ENCODE results near the gene EFCAB13. TPM values are rescaled to one million over a fixed set of nuclear protein-coding genes. Genes with fewer than 3 reads are reported as not detected.

EFCAB13 gene
- total RNA-seq, 6 donors from 2014 or later, result 3.2 to 21.0 (median 8.1) TPM

DNA sequence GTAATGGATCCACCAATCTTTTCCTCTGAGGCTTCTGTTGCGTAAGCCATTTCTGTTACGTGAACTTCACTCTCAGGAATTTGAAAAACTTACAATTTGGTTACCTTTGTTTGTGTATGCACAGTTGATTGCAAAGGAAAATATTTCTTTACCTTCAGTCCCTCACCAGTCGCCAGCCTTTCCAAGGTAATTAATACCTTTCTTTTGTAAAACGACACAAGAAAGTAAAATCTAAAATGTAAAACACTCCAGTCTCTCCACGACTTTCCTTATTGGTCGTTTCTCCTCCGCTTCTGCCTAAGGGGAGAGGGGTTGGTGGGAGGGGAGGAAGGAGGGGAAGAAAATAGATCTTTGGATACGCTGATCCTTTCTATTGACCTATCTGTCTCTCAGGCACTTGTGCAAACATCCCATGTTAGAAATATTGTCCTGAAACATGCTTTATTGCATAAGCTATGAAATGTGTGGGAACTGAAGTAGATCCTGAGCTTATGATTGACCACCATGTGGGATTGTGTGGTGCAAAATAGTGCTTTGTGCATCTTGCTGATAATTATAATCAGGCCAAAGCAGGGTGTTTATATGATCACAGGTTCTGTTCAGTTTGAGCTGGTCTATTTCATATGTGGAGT, 32.4 kb upstream of the EFCAB13 start:
- no peak for ATAC-seq (ENCODE audit: low FRiP score in 2 of 2)
- no peak overlapping the region for H3K27ac ChIP-seq
- TF ChIP-seq EP300 (IDR thresholded peaks at IDR 0.05), result no peak
- TF ChIP-seq POLR2AphosphoS5 (IDR thresholded peaks at IDR 0.05), result no peak
- no peak for TF ChIP-seq POLR2A (IDR thresholded peaks at IDR 0.05)
- TF ChIP-seq, protein P1, sequence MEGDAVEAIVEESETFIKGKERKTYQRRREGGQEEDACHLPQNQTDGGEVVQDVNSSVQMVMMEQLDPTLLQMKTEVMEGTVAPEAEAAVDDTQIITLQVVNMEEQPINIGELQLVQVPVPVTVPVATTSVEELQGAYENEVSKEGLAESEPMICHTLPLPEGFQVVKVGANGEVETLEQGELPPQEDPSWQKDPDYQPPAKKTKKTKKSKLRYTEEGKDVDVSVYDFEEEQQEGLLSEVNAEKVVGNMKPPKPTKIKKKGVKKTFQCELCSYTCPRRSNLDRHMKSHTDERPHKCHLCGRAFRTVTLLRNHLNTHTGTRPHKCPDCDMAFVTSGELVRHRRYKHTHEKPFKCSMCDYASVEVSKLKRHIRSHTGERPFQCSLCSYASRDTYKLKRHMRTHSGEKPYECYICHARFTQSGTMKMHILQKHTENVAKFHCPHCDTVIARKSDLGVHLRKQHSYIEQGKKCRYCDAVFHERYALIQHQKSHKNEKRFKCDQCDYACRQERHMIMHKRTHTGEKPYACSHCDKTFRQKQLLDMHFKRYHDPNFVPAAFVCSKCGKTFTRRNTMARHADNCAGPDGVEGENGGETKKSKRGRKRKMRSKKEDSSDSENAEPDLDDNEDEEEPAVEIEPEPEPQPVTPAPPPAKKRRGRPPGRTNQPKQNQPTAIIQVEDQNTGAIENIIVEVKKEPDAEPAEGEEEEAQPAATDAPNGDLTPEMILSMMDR (IDR thresholded peaks at IDR 0.05), result no peak

DNA sequence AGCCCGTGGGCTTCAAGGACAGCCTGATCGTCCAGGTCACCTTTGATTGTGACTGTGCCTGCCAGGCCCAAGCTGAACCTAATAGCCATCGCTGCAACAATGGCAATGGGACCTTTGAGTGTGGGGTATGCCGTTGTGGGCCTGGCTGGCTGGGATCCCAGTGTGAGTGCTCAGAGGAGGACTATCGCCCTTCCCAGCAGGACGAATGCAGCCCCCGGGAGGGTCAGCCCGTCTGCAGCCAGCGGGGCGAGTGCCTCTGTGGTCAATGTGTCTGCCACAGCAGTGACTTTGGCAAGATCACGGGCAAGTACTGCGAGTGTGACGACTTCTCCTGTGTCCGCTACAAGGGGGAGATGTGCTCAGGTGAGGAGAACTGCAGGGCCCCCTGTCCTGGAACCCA, 31.5 kb upstream of the EFCAB13 start:
- TF ChIP-seq POLR2AphosphoS5 (IDR thresholded peaks at IDR 0.05), result no peak
- H3K4me3 ChIP-seq, result no peak overlapping the region
- H3K9me3 ChIP-seq, result no peaks in the 10 kb centered on the region
- no peak for ATAC-seq (ENCODE audit: low FRiP score in 2 of 2)
- no peak overlapping the region for H3K27ac ChIP-seq
- H3K27me3 ChIP-seq, result no peaks in the 10 kb centered on the region
- WGBS, 2 donors, result 93 to 94% methylated on average over 14 of the region's 14 CpGs
- peak in 1 of 2 donors; percentile 56 for DNase-seq
- no peaks in the 10 kb centered on the region for H3K36me3 ChIP-seq
- H3K4me1 ChIP-seq, result no peaks in the 10 kb centered on the region

More for the DNA sequence above, 32.4 kb upstream of the EFCAB13 start:
- Histone ChIP-seq H3K9me3 (no peaks in the 10 kb centered on the region), H3K4me1 (no peaks in the 10 kb centered on the region), H3K4me3 (no peak overlapping the region), H3K36me3 (no peaks in the 10 kb centered on the region), H3K27me3 (no peaks in the 10 kb centered on the region)
- 58 to 70% methylated on average over 8 of the region's 8 CpGs for WGBS, 2 donors
- no peak for DNase-seq

DNA sequence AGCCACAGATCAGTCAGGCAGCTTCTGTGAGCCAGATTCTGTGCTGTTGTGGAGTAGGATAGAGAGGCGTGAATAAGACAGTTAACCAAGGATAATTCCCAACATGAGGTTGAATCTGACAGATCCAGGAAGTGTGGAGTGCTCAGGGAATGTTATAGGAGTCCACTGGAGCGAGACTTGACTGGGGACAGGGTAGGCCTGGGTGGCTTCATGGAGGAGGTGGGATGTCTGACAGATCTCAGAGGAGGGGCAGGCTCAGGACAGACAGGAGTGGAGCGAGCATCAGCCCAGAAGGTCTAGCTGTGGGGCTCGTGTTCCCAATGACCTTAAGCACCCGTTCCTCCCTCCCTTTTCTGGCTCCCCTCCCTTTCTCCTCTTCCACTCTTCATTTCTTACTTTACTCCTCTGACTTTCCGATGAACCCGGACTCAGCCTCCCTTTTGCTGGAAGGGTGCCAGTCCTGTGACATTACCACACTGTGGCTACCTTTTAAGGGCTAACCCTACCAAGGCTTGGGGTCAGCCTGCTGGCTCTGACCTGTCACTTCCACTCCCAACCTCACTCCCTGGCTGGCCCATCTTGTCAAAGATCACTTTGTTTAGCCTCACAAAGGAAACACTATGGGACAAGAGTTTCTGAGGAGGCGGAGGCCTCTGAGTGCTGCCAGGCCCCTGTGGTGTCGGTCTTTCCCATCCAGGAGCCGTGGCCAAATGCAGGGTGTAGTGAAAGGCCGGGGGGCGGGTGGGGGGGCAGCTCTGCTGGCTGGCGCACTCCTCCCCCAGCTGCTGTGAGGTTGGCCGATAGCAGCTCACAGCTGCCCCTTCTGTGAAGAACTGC, 28.5 kb upstream of the EFCAB13 start:
- TF ChIP-seq, protein P1 (IDR thresholded peaks at IDR 0.05), result no peak
- no peak for TF ChIP-seq POLR2AphosphoS5 (IDR thresholded peaks at IDR 0.05)
- TF ChIP-seq POLR2A (IDR thresholded peaks at IDR 0.05), result no peak
- no peak for TF ChIP-seq EP300 (IDR thresholded peaks at IDR 0.05)
- Histone ChIP-seq H3K27me3 (no peaks in the 10 kb centered on the region), H3K36me3 (no peaks in the 10 kb centered on the region), H3K4me1 (no peaks in the 10 kb centered on the region), H3K9me3 (no peaks in the 10 kb centered on the region), H3K27ac (no peak overlapping the region), H3K4me3 (no peak overlapping the region)
- 78 to 80% methylated on average over 14 of the region's 14 CpGs for WGBS, 2 donors
- no peak for ATAC-seq (ENCODE audit: low FRiP score in 2 of 2)
- DNase-seq, result peak in 1 of 2 donors; percentile 10

DNA sequence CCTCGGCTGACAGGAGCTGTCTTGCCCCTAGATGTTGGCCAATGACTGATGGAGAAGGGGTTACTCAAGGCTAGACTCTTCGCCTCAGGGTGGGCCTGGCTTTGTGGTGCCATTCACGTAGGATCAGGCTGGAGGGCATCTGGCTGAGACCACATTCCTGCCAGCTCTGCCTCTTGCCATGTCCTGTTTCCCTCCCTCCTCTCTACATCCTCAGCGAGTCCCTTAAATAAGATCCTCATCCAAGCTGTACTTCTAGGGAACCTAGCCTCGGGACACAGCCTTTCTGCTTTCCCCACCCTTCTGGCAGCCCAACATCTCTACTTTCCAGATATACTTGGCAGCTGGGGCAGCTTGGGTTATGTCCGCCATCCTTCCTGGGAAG, 27.9 kb upstream of the EFCAB13 start:
- 90 to 94% methylated on average over 4 to 6 of the region's 6 CpGs for WGBS, 2 donors
- ATAC-seq (ENCODE audit: low FRiP score in 2 of 2), result no peak
- H3K9me3 ChIP-seq, result no peaks in the 10 kb centered on the region
- H3K4me3 ChIP-seq, result no peak overlapping the region
- TF ChIP-seq POLR2AphosphoS5 (IDR thresholded peaks at IDR 0.05) (no peak), POLR2A (IDR thresholded peaks at IDR 0.05) (no peak), EP300 (IDR thresholded peaks at IDR 0.05) (no peak)
- TF ChIP-seq, protein P1 (IDR thresholded peaks at IDR 0.05), result no peak
- no peaks in the 10 kb centered on the region for H3K36me3 ChIP-seq
- H3K4me1 ChIP-seq, result no peaks in the 10 kb centered on the region
- no peak overlapping the region for H3K27ac ChIP-seq
- DNase-seq, result no peak
- H3K27me3 ChIP-seq, result no peaks in the 10 kb centered on the region

DNA sequence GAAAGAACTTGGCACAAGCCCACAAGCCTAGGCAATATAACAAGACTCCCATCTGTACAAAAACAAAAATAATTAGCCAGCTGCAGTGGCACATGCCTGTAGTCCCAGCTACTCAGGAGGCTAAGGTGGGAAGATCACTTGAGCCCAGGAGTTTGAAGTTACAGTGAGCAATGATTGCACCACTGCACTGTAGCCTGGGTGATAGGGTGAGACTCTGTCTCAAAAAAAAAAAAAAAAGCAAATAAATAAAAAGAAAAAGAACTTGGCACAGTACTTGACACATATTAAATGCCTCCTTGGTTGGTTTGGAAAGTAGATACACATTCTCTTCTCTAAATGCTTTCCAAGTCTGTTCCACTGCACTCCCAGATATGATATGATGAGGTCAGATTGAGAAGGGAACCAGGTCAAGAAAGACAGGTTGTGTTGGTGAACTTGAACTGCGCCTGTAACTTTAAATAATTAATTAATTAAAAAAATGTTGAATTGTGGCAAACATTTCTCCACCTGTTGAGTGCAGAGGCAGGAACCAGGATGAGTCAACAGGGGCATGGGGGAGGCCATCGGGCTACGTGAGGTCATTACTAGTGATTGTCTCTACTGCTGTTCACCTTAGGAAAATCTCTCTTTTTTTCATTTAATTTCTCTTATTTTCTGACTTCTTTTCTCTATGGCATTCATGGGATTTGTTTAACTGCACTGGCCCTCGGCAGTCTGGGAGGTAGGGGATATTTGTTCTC, 25.9 kb upstream of the EFCAB13 start:
- H3K27ac ChIP-seq, result no peak overlapping the region
- ATAC-seq (ENCODE audit: low FRiP score in 2 of 2), result no peak
- WGBS, 2 donors, result 86 to 88% methylated on average over 4 of the region's 4 CpGs

More for the DNA sequence above, 25.9 kb upstream of the EFCAB13 start:
- TF ChIP-seq POLR2A (IDR thresholded peaks at IDR 0.05), result no peak
- no peak for TF ChIP-seq EP300 (IDR thresholded peaks at IDR 0.05)
- no peak for TF ChIP-seq POLR2AphosphoS5 (IDR thresholded peaks at IDR 0.05)
- TF ChIP-seq, protein P1 (IDR thresholded peaks at IDR 0.05), result no peak
- Histone ChIP-seq H3K27me3 (no peaks in the 10 kb centered on the region), H3K4me1 (no peaks in the 10 kb centered on the region), H3K4me3 (no peak overlapping the region), H3K9me3 (peaks cover 0 to 5% (median 0%) of the 10 kb centered on the region in 4 donors), H3K36me3 (no peaks in the 10 kb centered on the region)
- DNase-seq, result no peak

All from upper lobe of left lung (tissue), 6 donors.